ENCODE data around the gene ADAM33. TPM values are rescaled to one million over a fixed set of nuclear protein-coding genes. Genes with fewer than 3 reads are reported as not detected.

ADAM33 gene
- total RNA-seq, 1 donor from 2014 or later, result 0.53 TPM

DNA sequence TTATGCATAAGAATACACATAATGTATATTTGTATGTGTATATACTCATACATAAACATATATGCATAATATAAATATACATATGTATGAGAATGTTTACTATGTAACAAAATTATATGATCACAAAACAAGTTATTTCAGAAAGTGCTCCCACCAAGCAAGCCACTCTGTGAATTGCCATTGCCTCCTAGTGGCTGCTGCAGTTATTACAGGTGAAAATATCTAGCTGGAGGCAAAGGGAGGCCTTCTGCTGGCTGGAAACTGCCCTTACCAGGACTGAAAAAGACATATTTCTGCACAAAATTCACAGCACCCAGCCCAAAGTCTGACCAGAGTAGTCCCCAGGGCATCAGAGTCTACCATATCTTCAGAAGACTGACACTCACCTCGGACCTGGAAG is 14.4 kb upstream of the ADAM33 start:
- TF ChIP-seq, protein P1, sequence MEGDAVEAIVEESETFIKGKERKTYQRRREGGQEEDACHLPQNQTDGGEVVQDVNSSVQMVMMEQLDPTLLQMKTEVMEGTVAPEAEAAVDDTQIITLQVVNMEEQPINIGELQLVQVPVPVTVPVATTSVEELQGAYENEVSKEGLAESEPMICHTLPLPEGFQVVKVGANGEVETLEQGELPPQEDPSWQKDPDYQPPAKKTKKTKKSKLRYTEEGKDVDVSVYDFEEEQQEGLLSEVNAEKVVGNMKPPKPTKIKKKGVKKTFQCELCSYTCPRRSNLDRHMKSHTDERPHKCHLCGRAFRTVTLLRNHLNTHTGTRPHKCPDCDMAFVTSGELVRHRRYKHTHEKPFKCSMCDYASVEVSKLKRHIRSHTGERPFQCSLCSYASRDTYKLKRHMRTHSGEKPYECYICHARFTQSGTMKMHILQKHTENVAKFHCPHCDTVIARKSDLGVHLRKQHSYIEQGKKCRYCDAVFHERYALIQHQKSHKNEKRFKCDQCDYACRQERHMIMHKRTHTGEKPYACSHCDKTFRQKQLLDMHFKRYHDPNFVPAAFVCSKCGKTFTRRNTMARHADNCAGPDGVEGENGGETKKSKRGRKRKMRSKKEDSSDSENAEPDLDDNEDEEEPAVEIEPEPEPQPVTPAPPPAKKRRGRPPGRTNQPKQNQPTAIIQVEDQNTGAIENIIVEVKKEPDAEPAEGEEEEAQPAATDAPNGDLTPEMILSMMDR (IDR thresholded peaks at IDR 0.05; ENCODE audit: insufficient read depth, low read length, severe bottlenecking), result peak; percentile 15
- DNase-seq (ENCODE audit: low read depth) (no peak), FAIRE-seq (no peak)
- no peaks in the 10 kb centered on the region for H3K36me3 ChIP-seq (ENCODE audit: control insufficient read depth, insufficient read depth, low read length)
- H3K4me3 ChIP-seq (ENCODE audit: low read depth, low read length), result no peak overlapping the region
- H3K27me3 ChIP-seq (ENCODE audit: control insufficient read depth, insufficient read depth, low read length), result no peaks in the 10 kb centered on the region

DNA sequence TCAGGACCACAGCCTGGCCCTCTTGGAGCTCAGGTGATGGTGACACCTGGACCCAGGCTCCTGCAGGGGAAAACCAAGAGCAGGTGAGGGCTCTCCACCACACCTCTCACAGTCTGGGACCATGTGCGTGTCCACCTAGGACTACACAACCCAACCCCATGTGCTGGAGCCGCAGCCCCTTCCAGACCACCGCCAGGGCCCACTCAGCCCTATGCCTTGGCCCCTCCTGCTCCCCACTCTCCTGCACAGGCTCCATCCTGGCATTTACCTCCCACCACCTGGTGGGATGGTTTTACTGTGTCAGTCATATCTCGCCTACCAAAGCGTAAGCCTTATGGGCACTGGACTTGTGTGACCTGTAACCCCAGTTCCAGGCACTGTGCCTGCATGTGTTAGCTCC is 13.1 kb upstream of the ADAM33 start:
- Histone ChIP-seq H3K36me3 (ENCODE audit: control insufficient read depth, insufficient read depth, low read length) (no peaks in the 10 kb centered on the region), H3K4me3 (ENCODE audit: low read depth, low read length) (no peak overlapping the region), H3K27me3 (ENCODE audit: control insufficient read depth, insufficient read depth, low read length) (no peaks in the 10 kb centered on the region)
- no peak for DNase-seq (ENCODE audit: low read depth)
- FAIRE-seq, result no peak
- TF ChIP-seq, protein P1 (IDR thresholded peaks at IDR 0.05; ENCODE audit: insufficient read depth, low read length, severe bottlenecking), result no peak

DNA sequence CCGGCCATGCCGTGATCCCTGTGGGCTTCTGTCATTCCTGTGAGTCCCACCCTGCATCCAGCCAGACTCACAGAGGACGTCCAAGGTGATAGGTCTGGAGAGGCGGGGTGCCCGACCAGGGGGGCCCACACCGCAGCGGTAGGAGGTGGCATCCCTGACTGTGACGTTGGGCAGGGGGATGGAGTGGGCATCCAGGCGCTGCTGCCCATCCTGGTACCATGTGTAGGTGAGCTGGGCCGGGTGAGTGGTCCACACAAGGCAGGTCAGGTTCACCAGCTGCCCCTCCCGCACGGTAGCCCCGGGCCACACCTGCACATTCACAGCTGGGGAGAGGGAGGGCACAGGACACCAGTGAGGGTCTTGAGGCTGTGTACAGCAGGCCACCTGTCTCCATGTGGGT is 11.6 kb upstream of the ADAM33 start:
- H3K36me3 ChIP-seq (ENCODE audit: control insufficient read depth, insufficient read depth, low read length), result no peaks in the 10 kb centered on the region
- H3K27me3 ChIP-seq (ENCODE audit: control insufficient read depth, insufficient read depth, low read length), result no peaks in the 10 kb centered on the region
- no peak overlapping the region for H3K4me3 ChIP-seq (ENCODE audit: low read depth, low read length)
- FAIRE-seq, result no peak
- no peak for DNase-seq (ENCODE audit: low read depth)
- TF ChIP-seq, protein P1 (IDR thresholded peaks at IDR 0.05; ENCODE audit: insufficient read depth, low read length, severe bottlenecking), result no peak

DNA sequence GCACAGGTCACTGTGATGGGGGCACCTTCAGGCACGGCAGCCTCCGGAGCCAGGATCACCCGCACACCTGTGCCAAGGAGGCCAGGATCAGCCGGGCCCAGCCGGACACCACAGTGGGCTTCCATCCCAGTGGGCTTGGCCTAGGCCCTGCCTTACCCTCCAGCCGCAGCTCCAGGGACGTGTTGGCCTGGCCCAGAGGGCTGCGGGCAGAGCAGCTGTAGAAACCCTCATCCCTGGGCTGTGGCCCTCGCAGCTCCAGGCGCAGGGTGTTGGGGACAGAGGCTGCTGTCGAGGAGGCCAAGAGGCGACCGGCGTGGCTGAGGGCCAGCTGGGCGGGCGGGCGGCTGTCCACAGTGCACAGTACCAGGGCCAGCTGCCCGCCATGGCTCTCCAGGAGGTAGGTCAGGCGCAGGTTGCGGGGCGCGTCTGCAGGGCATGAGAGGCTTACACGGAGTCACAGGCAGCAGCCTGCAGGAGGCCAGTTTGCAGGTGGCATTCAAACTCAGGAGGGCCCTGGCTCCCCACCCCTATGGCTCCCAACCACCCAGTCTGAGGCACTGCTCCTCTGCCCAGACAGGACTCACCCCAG is 11.0 kb upstream of the ADAM33 start:
- Histone ChIP-seq H3K36me3 (ENCODE audit: control insufficient read depth, insufficient read depth, low read length) (no peaks in the 10 kb centered on the region), H3K27me3 (ENCODE audit: control insufficient read depth, insufficient read depth, low read length) (no peaks in the 10 kb centered on the region), H3K4me3 (ENCODE audit: low read depth, low read length) (no peak overlapping the region)
- TF ChIP-seq, protein P1 (IDR thresholded peaks at IDR 0.05; ENCODE audit: insufficient read depth, low read length, severe bottlenecking), result no peak
- FAIRE-seq (no peak), DNase-seq (ENCODE audit: low read depth) (no peak)

DNA sequence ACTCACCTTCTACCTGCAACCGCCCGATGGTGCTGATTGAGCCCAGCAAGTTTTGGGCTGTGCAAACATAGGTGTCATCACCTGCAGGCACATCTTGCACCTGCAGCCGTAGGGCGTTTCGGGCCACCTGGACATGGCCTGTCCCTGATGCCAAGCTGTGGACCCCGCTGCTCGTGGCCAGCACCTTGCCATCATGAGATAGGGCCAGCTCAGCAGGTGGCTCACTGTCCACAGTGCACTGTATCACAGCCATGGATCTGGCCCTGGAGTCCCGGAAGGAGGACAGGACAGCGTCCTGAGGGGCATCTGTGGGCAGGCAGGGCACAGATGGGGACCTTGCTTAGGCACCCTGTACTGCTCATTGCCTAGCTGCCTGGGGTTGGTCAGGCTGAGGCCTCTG is 10.1 kb upstream of the ADAM33 start:
- no peaks in the 10 kb centered on the region for H3K36me3 ChIP-seq (ENCODE audit: control insufficient read depth, insufficient read depth, low read length)
- H3K4me3 ChIP-seq (ENCODE audit: low read depth, low read length), result no peak overlapping the region
- FAIRE-seq, result no peak
- TF ChIP-seq, protein P1 (IDR thresholded peaks at IDR 0.05; ENCODE audit: insufficient read depth, low read length, severe bottlenecking), result no peak
- H3K27me3 ChIP-seq (ENCODE audit: control insufficient read depth, insufficient read depth, low read length), result no peaks in the 10 kb centered on the region
- DNase-seq (ENCODE audit: low read depth), result no peak

DNA sequence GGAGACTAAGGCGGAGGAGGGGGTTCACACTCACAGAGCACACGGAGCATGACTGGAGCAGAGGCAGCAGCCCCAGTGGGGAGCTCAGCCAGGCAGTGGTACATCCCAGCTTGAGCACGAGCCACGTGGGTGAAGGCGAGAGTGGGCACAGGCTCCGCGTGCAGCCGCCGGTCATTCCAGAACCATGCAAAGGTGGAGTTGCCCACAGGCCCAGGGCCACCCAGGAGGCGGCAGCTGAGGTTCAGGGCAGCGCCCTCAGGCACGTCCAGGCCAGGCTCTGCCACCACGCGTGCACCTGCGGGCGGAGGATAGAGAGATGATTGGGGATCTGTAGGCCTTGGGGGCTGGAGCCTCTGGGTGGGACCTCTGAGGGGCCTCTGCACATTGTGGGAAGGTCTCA is 9.5 kb upstream of the ADAM33 start:
- Histone ChIP-seq H3K4me3 (ENCODE audit: low read depth, low read length) (no peak overlapping the region), H3K36me3 (ENCODE audit: control insufficient read depth, insufficient read depth, low read length) (no peaks in the 10 kb centered on the region), H3K27me3 (ENCODE audit: control insufficient read depth, insufficient read depth, low read length) (peaks cover 2% of the 10 kb centered on the region)
- FAIRE-seq (no peak), DNase-seq (ENCODE audit: low read depth) (no peak)
- TF ChIP-seq, protein P1 (IDR thresholded peaks at IDR 0.05; ENCODE audit: insufficient read depth, low read length, severe bottlenecking), result no peak

Measured in bronchial epithelial cell (primary cell).